SU-DHL-6 (cell line): ENCODE results near the gene PDGFA.

ENCODE experiments used
- CTCF ChIP-seq: fragments of 200-600 bp; sonication (generic); IDR thresholded peaks from one replicate; pipeline ENCODE4 v1.5.1; 2017; ENCODE audit warnings: antibody characterized with exemption, mild to moderate bottlenecking, low read length, moderate library complexity; ENCODE audit not compliant: insufficient read depth, poor library complexity, severe bottlenecking
- EZH2phosphoT487 ChIP-seq: fragments of 200-600 bp; sonication (generic), shearing (Covaris generic); conservative IDR thresholded peaks from 2 replicates; pipeline ENCODE4 v1.6.1; 2018; ENCODE audit warnings: mild to moderate bottlenecking, antibody characterized with exemption, low read length, moderate library complexity, mixed read lengths

DNA sequence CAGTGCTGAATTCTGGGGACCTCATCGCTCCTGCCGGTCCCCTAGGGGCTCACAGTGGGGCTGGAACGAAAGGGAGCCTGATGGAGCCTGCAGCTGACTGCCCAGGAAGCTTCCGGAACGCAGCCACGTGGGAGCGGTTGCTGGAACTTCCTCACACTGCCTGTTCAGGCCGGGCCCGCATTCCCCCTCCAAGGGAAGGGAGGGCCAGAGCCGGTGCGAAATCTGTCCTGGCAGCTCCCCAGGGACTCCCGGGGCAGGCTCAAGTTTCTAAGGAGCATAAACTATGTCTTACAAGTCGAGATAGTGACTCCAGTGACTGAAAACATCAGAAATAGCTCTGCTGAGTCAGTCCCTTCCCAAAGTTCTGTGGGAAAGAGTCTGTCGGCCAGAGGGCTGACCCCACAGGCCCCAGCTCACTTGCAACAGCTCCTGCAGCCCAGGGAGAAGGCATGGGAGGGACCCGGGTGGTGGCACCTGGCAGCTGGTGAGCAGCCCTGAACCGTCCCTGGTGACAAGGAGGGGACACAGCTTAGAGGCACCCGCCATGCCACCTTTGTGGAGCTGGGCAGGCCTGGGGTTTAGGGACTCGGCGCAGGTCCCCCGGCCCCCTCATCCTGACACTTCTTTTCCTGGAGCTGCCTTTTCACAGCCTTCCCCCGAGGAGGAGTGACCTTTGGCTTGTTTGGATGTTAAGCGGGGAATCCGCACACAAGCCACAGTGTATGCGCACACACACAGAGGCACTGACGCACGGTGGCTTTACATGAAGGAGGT lies 47.6 kb downstream of the PDGFA start:
- TF ChIP-seq CTCF (no peak), EZH2phosphoT487 (no peak)
